ENCODE results near the gene ENTPD2.
A peak's percentile ranks its signal among the peaks of the same experiment; 100 is the strongest.

The ENTPD2 gene

GRCh38 chr9:137030006-137030405 is 23.9 kb downstream of the ENTPD2 start:
- DNase-seq (ENCODE audit: low read depth, low spot score) = no peak

- DNase-seq (ENCODE audit: low read depth, low spot score) = peak; percentile 84
Observed at GRCh38 chr9:137029058-137029936, 24.6 kb downstream of the ENTPD2 start.

DNA sequence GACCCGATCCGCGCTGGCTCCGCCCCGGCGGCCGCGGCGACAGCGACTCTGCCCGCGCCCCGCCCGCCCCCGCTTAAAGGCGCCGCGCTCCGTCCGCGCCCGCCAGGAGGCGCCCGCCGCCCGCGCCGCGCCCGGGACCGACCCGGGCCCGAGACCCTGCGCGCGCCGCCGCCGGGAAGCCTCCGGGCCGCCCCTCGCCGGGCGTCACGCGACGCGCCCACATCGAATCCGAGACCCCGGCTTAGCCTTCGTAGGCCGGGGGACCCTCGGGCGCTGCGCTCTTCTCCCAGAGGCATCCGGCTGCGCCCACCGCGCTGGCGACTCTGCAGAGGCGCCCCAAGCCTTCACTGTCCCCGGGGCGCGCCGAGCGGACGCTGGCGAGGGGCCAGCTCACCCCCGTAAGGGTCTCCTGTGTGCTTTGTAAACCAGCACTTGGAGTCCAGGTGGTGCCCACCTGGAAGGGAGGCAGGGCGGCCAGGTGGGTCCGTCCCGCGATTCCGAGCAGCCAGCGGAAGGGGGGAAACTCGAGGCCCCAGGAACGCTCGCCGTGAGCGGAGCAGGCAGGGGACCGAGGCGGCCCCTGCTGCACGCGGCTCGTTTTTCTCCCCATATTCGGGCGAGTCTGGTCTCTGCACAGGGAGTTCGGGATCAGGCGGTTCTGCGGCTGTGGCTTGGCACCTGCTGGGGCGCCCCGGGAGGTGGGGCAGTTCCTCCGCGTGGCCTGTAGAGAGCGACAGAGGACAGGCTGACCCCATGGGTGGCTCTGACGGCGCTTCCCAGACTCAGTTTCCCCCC is 25.4 kb downstream of the ENTPD2 start:
- peak; percentile 31 for DNase-seq (ENCODE audit: low read depth, low spot score)

- DNase-seq (ENCODE audit: low read depth, low spot score) = no peak
Observed at GRCh38 chr9:137027369-137028262, 26.2 kb downstream of the ENTPD2 start, which contains the start of gene ABCA2. TSS of gene ABCA2 (minus strand) at chr9:137028237. CDS start at chr9:137028140, 97 bp downstream.

DNA sequence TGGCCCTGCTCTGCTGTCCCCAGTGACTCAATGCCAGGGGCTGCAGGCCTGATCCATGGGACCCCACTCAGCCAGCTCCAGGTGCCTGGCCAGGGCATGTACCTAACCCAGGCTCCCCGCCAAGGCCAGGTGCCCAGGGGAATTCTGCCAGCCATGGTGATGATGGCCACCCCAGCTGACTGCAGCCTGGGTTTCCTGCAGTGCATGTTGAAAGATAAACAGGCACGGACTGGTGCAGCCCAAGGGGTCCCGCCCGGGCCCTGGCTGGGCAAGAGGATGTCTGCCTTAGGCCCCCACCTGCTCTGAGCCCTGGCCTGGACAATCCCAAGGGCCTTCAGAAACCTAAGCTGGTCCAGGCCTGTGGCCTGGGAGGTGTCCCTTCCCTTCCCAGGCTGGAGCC is 27.0 kb downstream of the ENTPD2 start:
- no peak for DNase-seq (ENCODE audit: low read depth, low spot score)

DNA sequence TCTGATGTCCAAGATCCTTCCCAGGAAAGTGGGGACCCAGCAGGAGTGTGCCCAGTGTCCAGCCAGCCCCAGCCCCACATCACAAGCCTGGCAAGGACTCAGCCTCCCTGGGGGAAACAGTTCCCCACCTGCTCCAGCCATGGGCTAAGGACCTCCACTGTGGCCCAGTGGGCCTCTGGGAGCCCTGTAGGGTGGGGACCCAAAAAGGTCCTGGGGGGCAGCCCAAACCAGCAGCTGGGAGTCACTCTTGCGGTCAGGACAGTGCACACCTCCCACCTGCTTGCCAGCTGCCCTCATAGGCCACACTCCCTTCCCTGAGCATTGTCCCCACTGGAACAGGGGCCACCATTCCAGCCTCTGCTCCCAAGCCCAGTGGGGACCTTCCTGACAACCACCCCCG is 27.5 kb downstream of the ENTPD2 start:
- no peak for DNase-seq (ENCODE audit: low read depth, low spot score)

- DNase-seq (ENCODE audit: low read depth, low spot score) = peak; percentile 44
Observed at GRCh38 chr9:137025517-137025966, 28.3 kb downstream of the ENTPD2 start.

- DNase-seq (ENCODE audit: low read depth, low spot score) = no peak
Observed at GRCh38 chr9:137023583-137023991, 30.3 kb downstream of the ENTPD2 start.

DNA sequence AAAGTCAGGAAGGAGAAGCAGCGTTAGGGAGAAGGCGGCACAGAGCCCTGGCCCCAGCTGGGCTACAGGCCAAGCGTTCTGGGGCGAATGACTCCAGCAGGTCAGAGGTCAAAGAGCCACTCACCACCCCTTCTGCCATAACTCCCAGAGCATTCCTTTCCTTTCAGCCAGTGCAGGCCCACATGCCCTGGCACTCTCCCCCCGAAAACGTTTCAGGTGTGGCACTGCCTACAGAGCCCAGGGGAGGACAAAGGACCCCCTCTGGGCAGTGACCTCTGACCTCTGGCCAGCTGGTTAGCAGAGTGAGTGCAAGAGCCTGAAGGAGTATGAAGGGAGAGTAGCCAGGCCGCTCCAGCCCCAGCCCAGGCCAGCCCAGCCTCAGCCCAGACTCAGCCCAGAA is 30.7 kb downstream of the ENTPD2 start:
- DNase-seq (ENCODE audit: low read depth, low spot score) = no peak

- DNase-seq (ENCODE audit: low read depth, low spot score) = no peak
Observed at GRCh38 chr9:137022662-137023008, 31.2 kb downstream of the ENTPD2 start.

GRCh38 chr9:137021979-137022661 is 31.7 kb downstream of the ENTPD2 start:
- peak; percentile 89 for DNase-seq (ENCODE audit: low read depth, low spot score)

GRCh38 chr9:137021568-137021978 is 32.3 kb downstream of the ENTPD2 start:
- DNase-seq (ENCODE audit: low read depth, low spot score) = no peak

GRCh38 chr9:137020771-137021567 is 32.9 kb downstream of the ENTPD2 start:
- DNase-seq (ENCODE audit: low read depth, low spot score) = no peak

GRCh38 chr9:137019891-137020683 is 33.8 kb downstream of the ENTPD2 start:
- no peak for DNase-seq (ENCODE audit: low read depth, low spot score)

DNA sequence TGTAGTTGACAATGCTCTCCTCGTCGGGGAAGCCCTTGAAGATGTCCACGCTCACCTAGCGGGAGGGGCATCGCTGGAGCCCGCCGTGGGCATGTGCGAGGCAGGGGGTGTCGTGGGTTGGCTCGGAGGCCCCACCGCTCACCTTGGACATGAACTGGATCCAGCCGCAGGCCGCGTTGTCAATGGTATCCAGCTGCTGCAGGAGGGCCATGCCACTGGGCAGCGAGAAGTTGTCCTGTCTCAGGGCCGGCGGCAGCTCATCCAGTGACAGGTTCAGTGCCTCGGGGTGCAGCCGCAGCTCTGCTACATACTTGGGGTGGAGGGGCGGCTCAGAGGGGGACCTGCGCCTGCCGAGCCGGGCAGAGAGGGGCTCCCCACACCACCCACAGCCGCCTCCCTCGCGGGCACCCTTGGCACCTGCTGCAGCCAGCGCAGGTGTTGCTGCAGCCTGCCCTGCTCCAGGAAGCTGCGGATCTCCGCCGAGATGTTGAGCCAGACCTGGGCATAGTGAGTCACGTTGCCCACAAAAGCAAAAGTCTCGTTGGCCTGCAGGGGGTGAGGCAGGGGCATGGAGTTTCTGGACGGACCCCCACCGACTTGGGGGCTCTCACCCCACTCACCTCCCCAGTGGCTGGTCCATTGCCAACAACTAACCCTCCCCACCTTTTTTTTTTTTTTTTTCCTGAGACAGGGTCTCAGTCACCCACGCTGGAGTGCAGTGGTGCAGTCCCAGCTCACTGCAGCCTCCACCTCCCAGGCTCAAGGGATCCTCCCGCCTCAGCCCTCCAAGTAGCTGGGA is 34.9 kb downstream of the ENTPD2 start:
- no peak for DNase-seq (ENCODE audit: low read depth, low spot score)

- DNase-seq (ENCODE audit: low read depth, low spot score) = no peak
Observed at GRCh38 chr9:137017791-137018497, 35.9 kb downstream of the ENTPD2 start.

- no peak for DNase-seq (ENCODE audit: low read depth, low spot score)
Observed at GRCh38 chr9:137017071-137017470, 36.8 kb downstream of the ENTPD2 start.

DNA sequence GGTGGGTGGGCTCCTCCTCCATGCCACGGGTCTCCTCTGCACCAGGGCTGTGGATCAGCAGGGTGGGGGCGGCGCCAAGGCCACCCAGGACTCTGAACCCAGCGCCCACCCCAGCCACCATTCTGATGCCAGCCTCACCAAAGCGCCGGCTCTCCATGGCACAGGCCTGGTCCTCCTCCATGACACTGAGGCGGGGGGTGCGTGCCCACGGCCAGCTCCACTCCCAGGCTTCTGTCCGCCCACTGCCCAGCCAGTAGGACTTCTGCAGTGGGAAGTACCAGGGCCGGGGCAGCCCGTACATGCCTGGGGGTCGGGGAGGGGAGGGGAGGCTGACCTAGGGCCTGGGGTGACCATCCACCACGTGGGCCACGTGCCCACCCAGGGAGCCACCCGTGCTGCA is 37.4 kb downstream of the ENTPD2 start:
- DNase-seq (ENCODE audit: low read depth, low spot score) = no peak

All from ELF-1 (cell line).